ENCODE results near the gene FBXO9.
"Not testable (repeated sequence)": the region's sequence is repeated elsewhere in the genome, so short reads cannot be mapped to it uniquely, and the experiment has no call there.

FBXO9 gene

DNA sequence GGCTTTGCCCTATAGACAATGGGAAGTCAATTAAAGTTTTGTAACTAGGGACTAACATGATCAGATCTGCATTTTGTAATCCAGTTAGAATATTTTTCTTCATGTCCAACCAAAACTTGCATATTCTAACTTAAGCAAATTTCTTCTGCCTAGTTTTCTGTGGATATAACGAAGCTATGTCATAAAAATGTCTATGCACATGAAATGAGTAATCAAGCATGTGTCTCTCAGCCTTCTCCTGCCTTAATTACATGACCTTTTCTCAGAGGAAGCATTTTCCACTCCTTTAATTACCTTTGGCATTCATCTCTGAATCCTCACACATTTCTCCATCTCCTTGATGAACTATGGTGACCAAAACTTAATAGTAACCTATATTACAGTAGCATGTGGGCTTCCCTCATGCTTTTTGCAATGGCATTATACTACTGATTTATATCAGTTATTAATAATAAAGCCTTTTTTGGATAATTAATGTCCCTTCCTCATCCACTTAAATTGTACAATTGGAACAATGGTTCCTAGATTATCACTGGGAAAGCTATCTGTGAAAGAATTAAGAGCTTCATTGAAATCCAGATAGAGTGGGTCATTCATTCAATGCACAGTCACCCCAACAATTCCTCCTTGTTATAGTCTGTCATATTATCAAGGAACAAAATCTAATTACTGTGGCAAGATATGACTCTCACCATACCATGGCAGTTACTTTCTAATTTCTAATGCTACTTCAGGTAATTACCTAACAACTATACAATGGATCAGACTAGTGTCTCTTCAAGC lies 19.1 kb upstream of the FBXO9 start:
- in situ Hi-C loops (cut with HindIII; ENCODE audit: low sequenced_read_pairs) = loop anchor here (5.0 to 10.0 kb wide), 2 partner anchors 64 to 571 kb away; no protein-coding TSS in a partner anchor

DNA sequence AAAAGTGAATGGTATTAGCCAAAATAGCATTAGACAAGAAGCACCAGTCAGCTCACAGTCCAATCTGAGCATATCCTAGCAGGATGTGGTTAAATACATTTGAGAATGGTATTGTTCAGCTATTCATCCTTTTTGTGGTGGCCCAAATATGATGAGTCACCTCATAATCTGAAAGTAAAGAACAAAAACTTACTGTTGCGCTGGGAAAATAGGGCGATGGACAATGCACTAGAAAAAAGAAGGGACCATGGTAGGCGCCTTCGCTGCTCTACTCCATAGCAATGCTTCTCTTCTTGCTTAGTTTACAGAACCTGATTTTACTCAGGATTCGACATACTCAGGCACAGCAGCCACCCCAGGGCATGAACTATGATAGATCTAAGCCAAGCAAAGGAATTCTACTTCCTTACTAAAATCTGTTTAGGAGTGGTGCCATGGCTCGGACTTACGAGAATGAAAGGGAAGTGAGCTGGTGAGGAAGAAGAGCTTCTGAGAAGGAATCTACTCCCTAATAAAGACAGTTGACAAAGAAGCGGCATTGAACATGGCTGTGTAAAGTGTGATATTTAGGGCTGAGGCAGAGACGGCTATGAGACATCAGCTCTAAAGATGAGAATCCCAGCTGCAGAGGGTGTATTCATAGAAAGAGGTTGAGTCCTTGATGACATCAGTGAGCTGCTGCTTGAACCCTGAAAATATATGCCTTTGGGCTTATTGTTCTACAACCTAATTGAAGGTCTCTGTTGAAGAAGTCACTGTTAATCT lies 16.6 kb upstream of the FBXO9 start:
- in situ Hi-C loops (cut with HindIII; ENCODE audit: low sequenced_read_pairs) = loop anchor here (5.0 to 10.0 kb wide), 2 partner anchors 66 to 574 kb away; no protein-coding TSS in a partner anchor

DNA sequence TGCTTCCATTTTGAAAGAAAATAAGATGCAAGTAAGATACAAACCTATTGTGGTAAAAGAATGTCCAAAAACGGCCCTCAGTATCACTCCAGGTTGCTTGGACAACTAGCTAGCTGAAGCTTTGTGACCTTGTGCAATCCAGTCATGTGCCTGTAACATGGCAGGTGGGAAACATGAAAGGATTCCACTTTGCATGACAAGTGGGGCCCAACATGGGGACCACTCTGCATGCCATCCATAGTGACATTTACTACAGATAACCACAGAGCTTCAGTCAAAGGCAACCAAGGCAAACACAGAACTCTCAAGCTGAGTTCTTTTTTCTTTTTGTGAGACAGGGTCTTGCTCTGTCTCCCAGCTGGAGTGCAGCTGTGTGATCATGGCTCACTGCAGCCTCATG lies 15.8 kb upstream of the FBXO9 start:
- in situ Hi-C loops (cut with HindIII; ENCODE audit: low sequenced_read_pairs) = loop anchor here (5.0 to 10.0 kb wide), 2 partner anchors 67 to 575 kb away; no protein-coding TSS in a partner anchor

DNA sequence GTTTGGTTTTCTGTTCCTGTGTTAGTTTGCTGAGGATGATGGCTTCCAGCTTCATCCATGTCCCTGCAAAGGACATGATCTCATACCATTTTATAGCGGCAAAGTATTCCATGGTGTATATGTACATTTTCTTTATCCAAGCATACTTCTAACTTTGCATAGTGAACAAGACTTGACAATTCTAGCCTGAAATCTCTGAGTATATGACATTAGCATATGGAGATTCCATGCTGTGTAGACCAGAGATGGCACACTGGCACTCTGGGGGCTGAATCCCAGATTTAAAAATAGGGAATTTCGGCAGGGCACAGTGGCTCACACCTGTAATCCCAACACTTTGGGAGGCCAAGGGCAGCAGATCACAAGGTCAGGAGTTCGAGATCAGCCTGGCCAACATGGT lies 13.1 kb upstream of the FBXO9 start:
- in situ Hi-C loops (cut with HindIII; ENCODE audit: low sequenced_read_pairs) = not testable (repeated sequence)

DNA sequence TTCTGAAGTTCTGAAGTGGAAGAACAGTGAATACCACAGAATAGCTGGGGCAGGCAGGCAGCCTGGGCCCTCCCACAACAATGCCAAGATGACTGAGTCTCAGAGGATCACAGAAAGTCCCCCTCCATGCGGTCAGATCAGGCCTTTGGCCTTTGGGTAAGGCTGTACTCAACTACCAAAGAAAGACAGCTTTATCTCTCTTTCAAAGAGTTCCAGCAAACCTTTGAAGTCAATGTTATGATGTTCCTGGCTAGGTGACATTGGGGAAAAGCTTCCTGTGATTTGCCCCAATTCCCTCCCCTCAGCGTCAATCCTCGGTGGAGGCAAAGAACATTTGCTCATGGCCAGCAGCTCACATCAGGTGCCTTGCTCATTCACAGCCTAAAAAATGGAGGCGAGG lies 10.7 kb upstream of the FBXO9 start:
- in situ Hi-C loops (cut with HindIII; ENCODE audit: low sequenced_read_pairs) = no loop called here

DNA sequence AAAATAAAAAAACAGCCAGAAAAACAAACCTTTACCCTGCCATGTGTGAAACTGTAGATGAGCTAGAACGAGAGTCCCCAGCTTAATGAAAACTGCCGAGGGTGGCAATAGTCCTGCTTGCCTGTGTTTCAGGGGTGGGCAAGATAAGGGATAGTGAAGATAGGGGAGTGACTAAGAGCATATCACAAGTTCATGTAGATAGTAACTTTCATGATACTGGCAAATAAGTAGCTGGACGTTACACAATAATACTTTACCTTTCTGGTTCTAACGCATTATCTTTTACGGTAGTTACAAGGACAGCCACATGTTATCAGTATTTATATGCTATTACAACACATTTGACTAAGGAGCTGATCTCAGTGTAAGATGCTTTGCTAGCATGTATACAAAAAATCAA lies 9.3 kb upstream of the FBXO9 start:
- in situ Hi-C loops (cut with HindIII; ENCODE audit: low sequenced_read_pairs) = no loop called here

DNA sequence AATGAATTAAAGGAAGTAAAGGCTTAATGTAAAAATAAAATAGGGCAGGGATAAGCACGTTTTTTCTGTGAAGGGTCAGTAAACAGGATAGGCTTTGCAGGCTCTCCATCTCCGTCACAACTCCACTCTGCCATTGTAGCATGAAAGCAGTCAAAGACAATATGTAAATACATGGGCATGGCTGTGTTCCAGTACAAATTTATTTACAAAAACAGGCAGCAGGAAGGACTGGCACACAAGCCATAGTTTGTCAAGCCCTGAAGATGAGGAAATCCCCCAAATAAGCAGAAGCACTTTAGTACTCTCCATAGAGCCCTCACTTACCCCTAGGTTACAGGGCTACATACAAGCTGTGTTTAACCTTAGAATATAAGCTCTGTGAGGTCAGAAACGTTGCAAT lies 8.9 kb upstream of the FBXO9 start:
- in situ Hi-C loops (cut with HindIII; ENCODE audit: low sequenced_read_pairs) = no loop called here

DNA sequence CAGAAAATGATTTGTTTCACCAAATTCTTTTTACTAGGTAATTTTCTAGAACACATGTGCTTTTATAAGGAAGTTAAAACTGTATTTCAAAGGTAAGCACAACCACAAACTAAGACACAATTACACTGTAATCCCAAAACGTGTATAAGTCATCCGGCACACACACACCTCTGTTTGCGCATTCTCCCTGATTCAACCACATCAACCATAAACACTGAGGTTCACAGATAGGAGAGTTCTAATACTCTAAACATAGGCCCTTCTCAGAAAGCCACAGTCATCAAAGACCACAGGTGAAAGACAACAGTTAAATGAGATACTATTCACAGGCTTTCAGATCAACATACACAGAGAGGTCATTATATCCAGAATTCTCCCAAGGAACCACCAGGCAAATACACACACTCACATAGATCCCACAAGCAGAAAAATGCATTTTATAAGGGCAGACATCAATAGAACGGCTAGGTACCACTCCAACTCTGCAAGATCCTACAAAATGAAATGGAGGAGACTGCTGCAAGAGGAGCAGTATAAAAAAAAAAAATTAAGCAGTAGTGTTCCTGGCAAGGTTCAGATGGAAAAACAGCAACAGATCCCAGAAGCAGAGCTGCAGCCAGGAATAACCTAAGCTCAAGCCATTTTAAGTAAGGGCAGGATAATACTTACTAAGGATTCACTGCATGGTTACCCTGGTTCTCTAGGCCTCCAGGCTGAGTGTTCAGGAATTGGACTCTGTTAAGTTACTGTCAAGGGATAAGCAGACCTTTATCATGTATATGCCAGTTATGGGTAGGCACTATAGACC lies 6.6 kb upstream of the FBXO9 start:
- in situ Hi-C loops (cut with HindIII; ENCODE audit: low sequenced_read_pairs) = no loop called here

DNA sequence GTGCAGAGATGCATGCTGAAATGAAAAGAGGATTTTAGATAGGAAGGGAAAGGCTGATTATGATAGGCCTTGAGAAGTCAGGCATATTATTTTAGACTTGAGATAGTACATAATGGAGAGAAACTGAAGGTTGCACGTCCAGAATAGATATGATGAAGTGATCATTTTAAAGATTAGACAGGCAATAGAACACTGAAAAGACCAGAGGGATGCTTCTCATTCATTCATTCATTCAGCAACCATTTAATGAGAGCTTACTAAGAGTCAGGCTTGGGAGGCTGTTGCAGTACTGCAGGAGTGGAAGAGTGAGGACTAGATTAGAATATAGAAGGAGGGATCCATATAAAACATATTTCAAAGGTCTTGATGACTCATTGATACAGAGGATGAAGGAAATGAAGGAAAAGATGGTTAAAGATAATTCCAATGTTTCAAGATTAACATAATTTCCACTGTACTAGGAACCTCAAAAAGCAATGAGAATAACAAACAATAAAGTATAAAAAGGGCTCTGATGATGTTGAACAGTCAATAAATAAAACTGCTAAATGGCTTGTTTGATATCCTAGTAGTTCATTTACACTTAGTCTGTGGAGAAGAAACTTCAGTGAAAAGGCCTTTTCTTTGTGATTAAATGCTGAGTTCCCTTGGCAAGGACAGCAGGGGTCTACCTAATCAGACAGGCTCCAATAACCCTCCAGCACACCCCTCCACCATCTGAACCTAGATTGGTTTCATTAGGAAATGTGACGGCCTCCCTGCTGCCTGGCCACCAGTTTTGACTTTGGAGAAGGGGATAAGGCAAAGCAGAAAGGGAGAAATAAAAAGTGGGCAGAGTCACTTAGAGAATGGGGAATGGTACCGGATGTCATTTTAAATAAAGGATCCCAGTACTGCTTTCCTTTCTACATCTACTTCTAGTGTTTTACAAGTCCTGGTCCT lies 5.3 kb upstream of the FBXO9 start:
- in situ Hi-C loops (cut with HindIII; ENCODE audit: low sequenced_read_pairs) = no loop called here

DNA sequence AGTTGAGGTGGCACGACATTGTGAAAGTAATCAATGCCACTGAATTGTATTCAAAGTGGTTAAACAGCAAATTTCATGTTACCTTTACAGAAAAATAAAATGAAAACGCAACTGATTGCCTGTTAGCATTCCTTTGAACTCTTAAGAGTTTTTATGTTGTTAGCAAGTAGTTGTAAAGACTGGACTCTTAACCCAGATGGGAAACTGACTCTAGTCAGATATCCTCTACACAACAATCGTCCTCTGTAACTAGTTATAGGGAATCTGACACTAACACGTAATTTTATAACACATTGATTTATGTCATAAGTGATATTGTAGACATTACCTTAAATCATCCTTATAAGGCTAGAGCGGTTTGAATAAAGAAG lies 3.0 kb upstream of the FBXO9 start:
- in situ Hi-C loops (cut with HindIII; ENCODE audit: low sequenced_read_pairs) = no loop called here

DNA sequence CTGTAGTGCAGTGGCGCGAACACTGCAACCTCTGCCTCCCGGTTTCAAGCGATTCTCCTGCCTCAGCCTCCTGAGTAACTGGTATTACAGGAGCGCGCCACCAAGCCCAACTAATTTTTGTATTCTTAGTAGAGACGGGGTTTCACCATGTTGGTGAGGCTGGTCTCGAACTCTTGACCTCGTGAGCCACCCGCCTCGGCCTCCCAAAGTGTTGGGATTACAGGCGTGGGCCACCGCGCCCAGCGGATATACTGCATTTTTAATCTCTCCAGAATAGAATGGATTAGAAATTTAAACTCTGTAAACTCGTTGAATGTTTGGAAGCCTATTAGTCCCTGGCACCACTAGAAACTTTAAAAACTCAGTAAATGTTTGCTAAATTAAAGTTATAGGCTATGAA lies 949 bp upstream of the FBXO9 start:
- in situ Hi-C loops (cut with HindIII; ENCODE audit: low sequenced_read_pairs) = not testable (repeated sequence)

DNA sequence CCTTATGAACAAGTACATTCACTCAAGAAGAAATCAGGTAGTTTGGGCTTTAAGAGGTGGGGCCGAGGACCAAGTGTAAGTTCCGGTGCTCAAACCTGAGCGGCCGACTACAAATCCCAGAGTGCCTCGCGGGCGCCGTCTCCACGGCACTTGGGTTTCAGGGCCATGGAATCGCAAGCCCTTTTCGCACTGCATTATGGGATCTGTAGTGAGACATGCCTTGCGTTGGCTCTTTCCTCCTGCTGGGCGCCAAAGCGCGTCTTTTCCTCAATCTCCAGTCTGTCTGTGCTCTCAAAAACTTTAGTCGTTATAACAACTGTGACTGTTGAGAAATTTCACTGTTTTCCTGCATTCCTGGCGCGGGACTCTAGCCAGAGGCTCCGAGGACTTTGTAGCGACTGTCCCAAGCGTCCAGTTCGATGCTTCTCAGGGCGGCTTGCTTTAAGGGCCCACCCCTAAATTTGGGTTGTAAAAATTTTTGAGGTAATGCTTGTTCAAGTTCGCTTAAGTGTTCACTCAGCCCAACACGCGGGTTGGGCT lies 408 bp upstream of the FBXO9 start:
- in situ Hi-C loops (cut with HindIII; ENCODE audit: low sequenced_read_pairs) = no loop called here

DNA sequence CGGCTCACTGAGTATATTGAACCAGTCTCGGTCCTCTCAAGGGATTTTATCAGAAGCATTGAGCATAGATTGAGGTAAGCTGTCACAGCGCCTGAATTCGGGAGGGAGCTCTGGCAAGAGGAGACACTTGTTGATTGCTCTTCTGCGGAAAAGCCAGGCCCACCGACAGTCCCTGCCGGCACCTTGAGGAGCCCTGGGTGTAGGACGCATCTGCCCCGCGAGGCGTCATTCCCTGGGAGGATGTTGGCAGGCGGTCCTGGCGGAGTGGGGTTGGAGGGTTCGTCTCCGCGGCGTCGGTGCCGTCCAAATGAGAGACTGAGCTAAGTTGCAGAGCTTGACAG lies 843 bp downstream of the FBXO9 start:
- in situ Hi-C loops (cut with HindIII; ENCODE audit: low sequenced_read_pairs) = no loop called here

DNA sequence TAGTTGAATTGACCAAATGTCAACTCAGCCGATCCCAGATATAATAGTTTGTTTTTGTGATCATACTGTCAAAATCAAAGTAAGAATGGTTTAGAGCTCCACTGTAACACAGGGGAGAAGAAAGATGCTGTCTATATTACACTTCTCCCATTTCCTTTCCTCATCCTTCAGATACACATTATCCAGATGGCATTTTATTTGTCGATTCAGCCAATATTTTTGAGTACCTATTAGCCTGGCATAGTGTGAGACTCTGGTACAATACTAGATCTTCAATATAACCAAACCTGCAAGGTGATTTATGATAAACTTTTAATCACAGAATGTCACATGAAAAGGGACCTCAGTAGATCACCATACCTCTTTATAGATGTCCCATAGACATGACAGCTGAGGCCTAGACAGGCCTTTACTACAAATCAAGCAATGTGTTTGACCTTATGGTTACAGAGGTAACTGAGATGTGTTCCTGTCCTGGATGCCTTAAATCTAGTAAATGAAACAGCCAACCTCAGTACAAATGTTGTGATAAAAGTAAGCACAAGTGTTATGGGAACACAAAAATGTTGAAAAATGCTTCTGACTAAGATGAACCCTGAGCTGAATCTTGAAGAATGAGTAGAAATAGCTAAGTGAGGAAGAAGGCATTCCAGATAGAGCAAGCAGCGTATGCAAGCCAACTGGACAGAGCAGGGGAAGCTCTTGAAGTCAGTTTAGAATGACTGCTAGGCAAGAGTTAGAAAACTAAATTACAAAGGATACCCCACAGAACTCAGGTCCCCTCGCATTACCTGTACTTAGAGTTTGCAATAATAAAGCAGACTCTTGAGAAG lies 1.9 kb downstream of the FBXO9 start:
- in situ Hi-C loops (cut with HindIII; ENCODE audit: low sequenced_read_pairs) = no loop called here

DNA sequence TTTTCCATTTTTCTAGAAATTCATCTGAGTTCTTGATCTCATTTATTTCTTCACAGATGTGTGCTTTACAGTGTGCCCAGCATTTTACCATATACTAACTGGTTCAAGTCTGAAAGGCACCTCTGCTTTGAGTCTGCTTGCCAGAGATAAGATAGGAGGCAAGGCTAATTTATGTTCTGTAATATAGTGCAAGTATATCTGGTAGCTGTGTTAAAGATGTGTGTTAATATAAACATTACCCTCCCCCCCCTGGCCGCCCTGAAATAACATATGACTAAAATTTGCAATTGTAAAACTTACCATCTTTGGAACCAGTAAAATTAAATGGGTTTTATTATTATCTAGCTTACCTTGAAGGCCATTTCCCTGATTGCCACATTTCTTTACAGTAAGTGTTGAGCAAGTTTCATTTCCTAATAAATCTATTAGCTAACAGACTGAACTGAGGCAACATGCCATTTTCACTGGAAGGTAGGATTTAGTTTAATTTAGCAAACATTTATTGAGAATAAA lies 2.7 kb downstream of the FBXO9 start:
- in situ Hi-C loops (cut with HindIII; ENCODE audit: low sequenced_read_pairs) = no loop called here

DNA sequence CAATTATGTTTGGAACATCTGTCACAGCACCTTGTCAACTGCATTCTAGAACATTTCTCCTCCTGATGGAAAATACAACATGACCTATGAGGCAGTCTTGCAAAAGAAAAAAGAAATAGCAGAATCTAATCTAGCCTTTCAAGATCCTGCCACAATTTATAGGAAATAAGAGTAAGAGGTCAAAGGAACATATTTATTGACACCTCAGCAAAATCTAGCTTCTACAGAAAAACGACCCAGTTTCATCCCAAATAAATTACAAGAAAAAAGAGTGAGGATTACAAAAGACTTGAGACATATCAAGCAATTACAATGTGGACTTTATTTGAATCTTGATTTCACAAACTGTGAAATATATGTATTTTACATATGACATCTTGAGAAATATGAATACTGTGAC lies 4.2 kb downstream of the FBXO9 start:
- in situ Hi-C loops (cut with HindIII; ENCODE audit: low sequenced_read_pairs) = no loop called here

DNA sequence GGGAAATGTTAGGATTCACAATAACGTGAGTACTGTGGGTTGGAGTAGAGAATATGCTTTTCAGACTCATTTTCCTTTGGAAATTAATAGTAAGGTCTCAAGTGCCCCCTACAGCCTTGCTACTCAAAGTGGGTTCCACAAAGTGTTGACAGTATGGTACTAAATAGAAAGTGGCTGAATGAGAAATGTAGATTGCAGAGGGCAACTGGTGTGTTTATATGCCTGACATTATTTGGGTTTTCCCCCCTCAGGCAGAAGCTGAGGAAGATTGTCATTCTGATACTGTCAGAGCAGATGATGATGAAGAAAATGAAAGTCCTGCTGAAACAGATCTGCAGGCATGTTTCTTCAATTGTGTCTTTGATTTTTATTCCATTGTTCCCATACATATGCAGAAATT lies 5.6 kb downstream of the FBXO9 start:
- in situ Hi-C loops (cut with HindIII; ENCODE audit: low sequenced_read_pairs) = no loop called here

DNA sequence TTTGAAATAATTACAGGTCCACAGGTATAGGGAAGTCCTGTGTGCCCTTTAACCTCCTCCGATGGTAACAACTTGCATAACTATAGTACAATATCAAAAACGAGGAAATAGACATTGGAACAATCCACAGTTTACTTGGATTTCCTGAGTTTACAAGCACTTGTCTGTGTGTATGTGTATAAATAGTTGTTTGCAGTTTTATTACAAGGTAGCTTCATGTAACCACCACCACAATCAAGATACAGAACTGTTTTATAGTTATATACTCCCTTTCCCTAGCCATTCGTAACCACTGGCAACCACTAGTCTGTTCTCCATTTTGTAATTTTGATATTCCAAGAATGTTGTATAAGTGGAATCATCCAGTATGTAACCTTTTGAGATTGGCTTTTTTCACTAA lies 9.1 kb downstream of the FBXO9 start:
- in situ Hi-C loops (cut with HindIII; ENCODE audit: low sequenced_read_pairs) = no loop called here

DNA sequence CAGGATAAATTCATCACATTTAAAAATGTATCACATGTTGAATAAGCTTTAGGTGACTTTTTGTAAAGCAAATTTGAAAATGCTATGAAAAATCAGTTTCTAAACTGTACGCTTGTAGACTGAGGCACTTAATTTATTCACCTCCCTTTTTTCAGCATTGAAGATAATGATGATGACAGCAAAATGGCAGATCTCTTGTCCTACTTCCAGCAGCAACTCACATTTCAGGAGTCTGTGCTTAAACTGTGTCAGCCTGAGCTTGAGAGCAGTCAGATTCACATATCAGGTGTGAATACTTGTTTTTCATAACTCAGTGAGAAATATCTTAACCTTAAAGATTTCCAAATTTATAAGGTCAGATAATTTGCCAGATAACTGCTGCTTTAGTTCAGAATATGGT lies 15.6 kb downstream of the FBXO9 start:
- in situ Hi-C loops (cut with HindIII; ENCODE audit: low sequenced_read_pairs) = no loop called here
